A549 (cell line): ENCODE results near the gene RPH3AL. TPM values are rescaled to one million over a fixed set of nuclear protein-coding genes. Genes with fewer than 3 reads are reported as not detected.

ENCODE experiments used
- ATAC-seq, 2 experiments: fragments of 200-7000 bp in 1 of 2; fragments of >200 bp in 1 of 2; cut with Nextera tagmentation in 1 of 2; cut with Tn5 transposase in 1 of 2; 3 replicates each; pipeline versions ENCODE4 v1.8.0 to v1.9.1; 2018 to 2020; ENCODE audit warnings: mild to moderate bottlenecking in 1 of 2, moderate library complexity in 1 of 2
- CTCF ChIA-PET: fragments of 300-600 bp; sonication (Branson Sonifier 250); formaldehyde crosslinking; extraction: SDS; loops from one replicate; lab custom pipeline; 2021; ENCODE audit warnings: antibody characterized with exemption, inconsistent platforms; lab: Yijun Ruan, JAX
- POLR2A ChIA-PET: fragments of 350-600 bp; formaldehyde crosslinking; extraction: SDS; loops from one replicate; lab custom pipeline; 2021; ENCODE audit warnings: antibody characterized with exemption, inconsistent platforms; lab: Yijun Ruan, JAX
- DNase-seq, 2 experiments: peaks; one replicate each; pipeline versions ENCODE4 v3.0.0 to v3.0.0-alpha.2; 2011 to 2016; ENCODE audit warnings: low read depth in 1 of 2, low spot score in 1 of 2
- FAIRE-seq: peaks from 2 replicates; lab custom pipeline; 2011; peaks lifted over from hg19 to GRCh38; lab: Jason Lieb, UNC
- H3K27ac ChIP-seq, 2 experiments: fragments of >200 bp; sonication (Bioruptor Twin); formaldehyde crosslinking; 3 replicates each; pipeline ENCODE4 v1.5.1; 2016 to 2017
- H3K4me1 ChIP-seq: fragments of >200 bp; sonication (Bioruptor Twin); formaldehyde crosslinking; 3 replicates; pipeline ENCODE4 v1.6.1; 2016
- H3K4me2 ChIP-seq: fragments of >200 bp; sonication (Bioruptor Twin); formaldehyde crosslinking; 3 replicates; pipeline ENCODE4 v1.6.1; 2016
- H3K4me3 ChIP-seq: fragments of >200 bp; sonication (Bioruptor Twin); formaldehyde crosslinking; 3 replicates; pipeline ENCODE4 v1.5.1; 2016
- H3K9me3 ChIP-seq: fragments of >200 bp; sonication (Bioruptor Twin); formaldehyde crosslinking; 3 replicates; pipeline ENCODE4 v1.6.1; 2016
- BHLHE40 ChIP-seq: IDR thresholded peaks from 2 replicates; pipeline ENCODE4 v1.6.1; 2012; ENCODE audit warnings: low read depth, low read length, inconsistent platforms
- CBX8 ChIP-seq: fragments of 200-600 bp; sonication (generic); IDR thresholded peaks from 2 replicates; pipeline ENCODE4 v1.6.1; 2016
- CHD2 ChIP-seq: fragments of 150-350 bp; IDR thresholded peaks from 2 replicates; pipeline ENCODE4 v1.6.1; 2014; ENCODE audit warnings: low read length; ENCODE audit not compliant: partially characterized antibody
- EHF ChIP-seq: fragments of 250-450 bp; sonication (Bioruptor Pico); IDR thresholded peaks from 2 replicates; pipeline ENCODE4 v1.5.0; 2020; ENCODE audit warnings: mild to moderate bottlenecking
- EHMT2 ChIP-seq: fragments of 200-600 bp; sonication (generic); IDR thresholded peaks from 2 replicates; pipeline ENCODE4 v1.6.1; 2016; ENCODE audit warnings: antibody characterized with exemption, low read depth, mild to moderate bottlenecking, moderate library complexity
- EP300 ChIP-seq, 2 experiments: fragments of >200 bp; sonication (Bioruptor Twin); formaldehyde crosslinking; IDR thresholded peaks; 2 replicates in 1 of 2; 3 replicates in 1 of 2; pipeline ENCODE4 v1.6.1; 2016 to 2017
- ESRRA ChIP-seq: fragments of 150-350 bp; IDR thresholded peaks from 2 replicates; pipeline ENCODE4 v1.6.1; 2014; ENCODE audit warnings: mild to moderate bottlenecking, low read length, borderline replicate concordance
- FOSB ChIP-seq: fragments of 250-450 bp; sonication (Bioruptor Pico); IDR thresholded peaks from 2 replicates; pipeline ENCODE4 v1.5.0; 2020; ENCODE audit warnings: mild to moderate bottlenecking, moderate library complexity
- FOSL2 ChIP-seq, 2 experiments: fragments of 450-650 bp in 1 of 2; fragments of >200 bp in 1 of 2; sonication (Bioruptor Twin) in 1 of 2; formaldehyde crosslinking; IDR thresholded peaks; 2 replicates each; pipeline versions ENCODE4 v1.5.0 to v1.6.1; 2016 to 2020; ENCODE audit warnings: mild to moderate bottlenecking in 1 of 2, moderate library complexity in 1 of 2
- MYC ChIP-seq: IDR thresholded peaks from 2 replicates; pipeline ENCODE4 v1.6.1; 2012; ENCODE audit warnings: mild to moderate bottlenecking, inconsistent platforms, low read length, improper control_type of control experiment, borderline replicate concordance
- NFE2L2 ChIP-seq: fragments of 150-350 bp; conservative IDR thresholded peaks from 2 replicates; pipeline ENCODE4 v1.6.1; 2014; ENCODE audit warnings: low read length
- NPAS2 ChIP-seq: fragments of 250-450 bp; sonication (Bioruptor Pico); IDR thresholded peaks from 2 replicates; pipeline ENCODE4 v1.8.0; 2022; ENCODE audit warnings: mild to moderate bottlenecking, moderate library complexity, borderline replicate concordance
- RARB ChIP-seq: fragments of 250-450 bp; sonication (Bioruptor Pico); IDR thresholded peaks from 2 replicates; pipeline ENCODE4 v1.8.0; 2021; ENCODE audit warnings: mild to moderate bottlenecking, moderate library complexity
- RFX5 ChIP-seq: fragments of 450-650 bp; IDR thresholded peaks from 2 replicates; pipeline ENCODE4 v1.7.1; 2014; ENCODE audit warnings: antibody characterized with exemption, mild to moderate bottlenecking, moderate library complexity
- TP53 ChIP-seq: fragments of 250-450 bp; sonication (Bioruptor Pico); IDR thresholded peaks from 2 replicates; pipeline ENCODE4 v1.5.0; 2021; ENCODE audit warnings: mild to moderate bottlenecking, moderate library complexity
- ZC3H11A ChIP-seq: fragments of 450-650 bp; IDR thresholded peaks from 2 replicates; pipeline ENCODE4 v1.6.1; 2014; ENCODE audit warnings: antibody characterized with exemption, mild to moderate bottlenecking
- ZNF302 ChIP-seq: fragments of 250-450 bp; sonication (Bioruptor Pico); IDR thresholded peaks from 2 replicates; pipeline ENCODE4 v1.9.0; 2021; ENCODE audit warnings: inconsistent platforms, mild to moderate bottlenecking, moderate library complexity
- WGBS: methylation state at CpG from one replicate; pipeline ENCODE4 v1.1.6; 2017; ENCODE audit errors: missing lambda C conversion rate; 5-methylcytosine and 5-hydroxymethylcytosine counted together
- polyA plus RNA-seq, 4 experiments: library from polyadenylated mRNA; depleted of rRNA in 3 of 4; stranded (reverse); fragments of >200 nt; fragmentation: RNase III in 1 of 4; extraction: RNeasy Plus Mini Kit Qiagen cat#74134 plus additional on column Dnase treatment in 1 of 4; gene quantifications; 2 replicates in 3 of 4; 3 replicates in 1 of 4; pipeline ENCODE4 v1.2.3, GENCODE V29; 2011 to 2017
- TF ChIP-seq, protein P1 (sequence below): fragments of >200 bp; sonication (Bioruptor Twin); formaldehyde crosslinking; IDR thresholded peaks from 2 replicates; pipeline ENCODE4 v1.6.1; 2016
- TF ChIP-seq, protein P2 (sequence below): fragments of 450-650 bp; IDR thresholded peaks from 2 replicates; pipeline ENCODE4 v1.6.1; 2014; ENCODE audit warnings: antibody characterized with exemption
- TF ChIP-seq, protein P3 (sequence below): IDR thresholded peaks from 2 replicates; pipeline ENCODE4 v1.6.1; 2012; ENCODE audit warnings: low read depth, borderline replicate concordance
- TF ChIP-seq, protein P4 (sequence below): IDR thresholded peaks from 2 replicates; pipeline ENCODE4 v1.6.1; 2012
- TF ChIP-seq, protein P5 (sequence below): fragments of >200 bp; sonication (Bioruptor Twin); formaldehyde crosslinking; IDR thresholded peaks from 3 replicates; pipeline ENCODE4 v1.6.1; 2016

Gene RPH3AL
- polyA plus RNA-seq, 2 of the 4 experiments (the other 2 are of a cell fraction): 23.3 to 31.1 TPM

DNA sequence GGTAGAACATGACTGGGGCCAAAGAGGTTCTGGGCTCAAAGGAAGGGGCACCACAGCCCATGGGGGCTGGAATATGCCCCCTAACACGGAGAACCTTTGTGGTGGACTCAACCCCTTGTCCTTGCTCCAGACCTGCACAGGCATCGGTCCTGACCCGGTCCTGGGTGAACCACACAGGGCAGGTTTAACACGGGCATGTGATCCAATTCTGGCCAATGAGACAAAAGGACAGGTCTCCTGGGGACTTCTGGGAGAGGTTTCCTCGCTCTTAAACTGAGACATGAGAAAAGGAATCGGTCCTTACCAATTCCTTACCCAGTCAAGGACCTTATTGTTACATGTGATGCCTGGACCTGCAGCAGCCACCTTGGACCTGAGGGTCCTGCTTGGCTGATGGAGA, 174.8 kb downstream of the RPH3AL start:
- H3K4me1 ChIP-seq: peaks cover 11% of the 10 kb centered on the region; the same call in 1 of the 3 replicates
- POLR2A ChIA-PET: no interaction called here
- H3K4me3 ChIP-seq: no peak overlapping the region
- 86% methylated on average over 6 of the region's 6 CpGs for WGBS
- no peak for DNase-seq
- CTCF ChIA-PET: interaction anchor here (5.3 kb wide), 1 partner anchor 14 kb away, joined by 44 read pairs; no protein-coding TSS in a partner anchor
- FAIRE-seq: no peak
- H3K9me3 ChIP-seq: no peaks in the 10 kb centered on the region
- TF ChIP-seq, protein P1, sequence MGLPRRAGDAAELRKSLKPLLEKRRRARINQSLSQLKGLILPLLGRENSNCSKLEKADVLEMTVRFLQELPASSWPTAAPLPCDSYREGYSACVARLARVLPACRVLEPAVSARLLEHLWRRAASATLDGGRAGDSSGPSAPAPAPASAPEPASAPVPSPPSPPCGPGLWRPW: no peak
- TF ChIP-seq, protein P2, sequence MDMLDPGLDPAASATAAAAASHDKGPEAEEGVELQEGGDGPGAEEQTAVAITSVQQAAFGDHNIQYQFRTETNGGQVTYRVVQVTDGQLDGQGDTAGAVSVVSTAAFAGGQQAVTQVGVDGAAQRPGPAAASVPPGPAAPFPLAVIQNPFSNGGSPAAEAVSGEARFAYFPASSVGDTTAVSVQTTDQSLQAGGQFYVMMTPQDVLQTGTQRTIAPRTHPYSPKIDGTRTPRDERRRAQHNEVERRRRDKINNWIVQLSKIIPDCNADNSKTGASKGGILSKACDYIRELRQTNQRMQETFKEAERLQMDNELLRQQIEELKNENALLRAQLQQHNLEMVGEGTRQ: peak; percentile 8; the same call in 1 of the 2 replicates
- no peak for ATAC-seq
- H3K27ac ChIP-seq: no peak overlapping the region
- no peak overlapping the region for H3K4me2 ChIP-seq

DNA sequence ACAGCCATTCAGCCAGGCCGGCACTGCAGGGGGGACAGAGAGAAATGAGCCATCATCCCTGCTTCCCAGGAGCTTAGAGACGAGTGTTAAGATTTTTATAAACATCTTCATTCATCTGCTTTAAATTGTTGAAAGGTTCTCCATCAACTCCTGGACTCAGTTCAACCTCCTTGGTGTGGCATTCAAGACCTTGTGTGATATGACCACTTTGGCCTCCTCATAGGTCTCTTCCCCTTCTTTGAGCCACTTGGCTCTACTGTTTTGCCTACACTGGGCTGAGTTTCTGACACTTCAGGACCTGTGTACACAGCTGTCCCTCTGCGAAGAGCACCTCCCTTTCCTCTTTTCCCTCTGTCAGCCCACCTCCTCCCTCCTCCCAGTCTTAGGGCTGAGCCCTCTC, 175.5 kb downstream of the RPH3AL start:
- TF ChIP-seq ZNF302 (no peak), EHF (no peak), RFX5 (no peak), NPAS2 (CRISPR knock-in tag) (no peak), EHMT2 (no peak), CBX8 (no peak), ZC3H11A (no peak), ESRRA (no peak), FOSB (CRISPR knock-in tag) (no peak), BHLHE40 (no peak), TP53 (CRISPR knock-in tag) (no peak), MYC (no peak), EP300 (IDR thresholded peaks at IDR 0.05) (no peak), FOSL2 (IDR thresholded peaks at IDR 0.05) (no peak), FOSL2 (CRISPR knock-in tag; IDR thresholded peaks at IDR 0.05) (no peak), RARB (CRISPR knock-in tag) (no peak), NFE2L2 (no peak), CHD2 (no peak)
- TF ChIP-seq, protein P3, sequence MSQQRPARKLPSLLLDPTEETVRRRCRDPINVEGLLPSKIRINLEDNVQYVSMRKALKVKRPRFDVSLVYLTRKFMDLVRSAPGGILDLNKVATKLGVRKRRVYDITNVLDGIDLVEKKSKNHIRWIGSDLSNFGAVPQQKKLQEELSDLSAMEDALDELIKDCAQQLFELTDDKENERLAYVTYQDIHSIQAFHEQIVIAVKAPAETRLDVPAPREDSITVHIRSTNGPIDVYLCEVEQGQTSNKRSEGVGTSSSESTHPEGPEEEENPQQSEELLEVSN: no peak
- TF ChIP-seq, protein P4, sequence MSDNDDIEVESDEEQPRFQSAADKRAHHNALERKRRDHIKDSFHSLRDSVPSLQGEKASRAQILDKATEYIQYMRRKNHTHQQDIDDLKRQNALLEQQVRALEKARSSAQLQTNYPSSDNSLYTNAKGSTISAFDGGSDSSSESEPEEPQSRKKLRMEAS: no peak
- TF ChIP-seq, protein P5, sequence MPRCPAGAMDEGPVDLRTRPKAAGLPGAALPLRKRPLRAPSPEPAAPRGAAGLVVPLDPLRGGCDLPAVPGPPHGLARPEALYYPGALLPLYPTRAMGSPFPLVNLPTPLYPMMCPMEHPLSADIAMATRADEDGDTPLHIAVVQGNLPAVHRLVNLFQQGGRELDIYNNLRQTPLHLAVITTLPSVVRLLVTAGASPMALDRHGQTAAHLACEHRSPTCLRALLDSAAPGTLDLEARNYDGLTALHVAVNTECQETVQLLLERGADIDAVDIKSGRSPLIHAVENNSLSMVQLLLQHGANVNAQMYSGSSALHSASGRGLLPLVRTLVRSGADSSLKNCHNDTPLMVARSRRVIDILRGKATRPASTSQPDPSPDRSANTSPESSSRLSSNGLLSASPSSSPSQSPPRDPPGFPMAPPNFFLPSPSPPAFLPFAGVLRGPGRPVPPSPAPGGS: no peak
- TF ChIP-seq, all 56 proteins: peak for 0
- ATAC-seq (no peak), DNase-seq (no peak), FAIRE-seq (no peak)
- no peak overlapping the region for H3K4me3 ChIP-seq
- CTCF ChIA-PET: interaction anchor here (0.9 to 5.3 kb wide), 5 partner anchors 13 to 523 kb away, joined by 3 to 44 read pairs (median 3); no protein-coding TSS in a partner anchor
- H3K4me1 ChIP-seq: peaks cover 8% of the 10 kb centered on the region; the same call in 1 of the 3 replicates
- no peak overlapping the region for H3K27ac ChIP-seq
- POLR2A ChIA-PET: no interaction called here
- no peak overlapping the region for H3K4me2 ChIP-seq
- WGBS: 87% methylated on average over 3 of the region's 3 CpGs
- no peaks in the 10 kb centered on the region for H3K9me3 ChIP-seq
